WI38 (cell line): ENCODE measurements around the gene TMCC2.
"Not testable (repeated sequence)": the region's sequence is repeated elsewhere in the genome, so short reads cannot be mapped to it uniquely, and the experiment has no call there.

ENCODE experiments used
- H3K4me3 ChIP-seq: 2 replicates; pipeline ENCODE4 v1.5.1; 2011; ENCODE audit warnings: low read depth, mild to moderate bottlenecking, control low read depth, low read length
- CTCF ChIP-seq: IDR thresholded peaks from 2 replicates; pipeline ENCODE4 v1.5.1; 2012; ENCODE audit warnings: low read depth, mild to moderate bottlenecking, control low read depth, low read length

TMCC2 gene

GRCh38 chr1:205275916-205276688 is 48.4 kb downstream of the TMCC2 start:
- TF ChIP-seq CTCF, result no peak
- no peak overlapping the region for H3K4me3 ChIP-seq

- no peak for TF ChIP-seq CTCF
- no peak overlapping the region for H3K4me3 ChIP-seq
Measured at GRCh38 chr1:205276689-205277065, 48.9 kb downstream of the TMCC2 start.

GRCh38 chr1:205279986-205280385 is 52.2 kb downstream of the TMCC2 start:
- no peak for TF ChIP-seq CTCF
- H3K4me3 ChIP-seq, result no peak overlapping the region

GRCh38 chr1:205280666-205281395 is 53.1 kb downstream of the TMCC2 start:
- H3K4me3 ChIP-seq, result not testable (repeated sequence)

- H3K4me3 ChIP-seq, result no peak overlapping the region
- no peak for TF ChIP-seq CTCF
Measured at GRCh38 chr1:205283270-205284147, 55.8 kb downstream of the TMCC2 start.

GRCh38 chr1:205284420-205285144 is 56.8 kb downstream of the TMCC2 start:
- no peak for TF ChIP-seq CTCF
- H3K4me3 ChIP-seq, result no peak overlapping the region
